ENCODE results near the gene ADARB1. TPM values are rescaled to one million over a fixed set of nuclear protein-coding genes. Genes with fewer than 3 reads are reported as not detected.

ADARB1 gene
- total RNA-seq, 2 donors from 2014 or later: 28.7 to 38.5 TPM

DNA sequence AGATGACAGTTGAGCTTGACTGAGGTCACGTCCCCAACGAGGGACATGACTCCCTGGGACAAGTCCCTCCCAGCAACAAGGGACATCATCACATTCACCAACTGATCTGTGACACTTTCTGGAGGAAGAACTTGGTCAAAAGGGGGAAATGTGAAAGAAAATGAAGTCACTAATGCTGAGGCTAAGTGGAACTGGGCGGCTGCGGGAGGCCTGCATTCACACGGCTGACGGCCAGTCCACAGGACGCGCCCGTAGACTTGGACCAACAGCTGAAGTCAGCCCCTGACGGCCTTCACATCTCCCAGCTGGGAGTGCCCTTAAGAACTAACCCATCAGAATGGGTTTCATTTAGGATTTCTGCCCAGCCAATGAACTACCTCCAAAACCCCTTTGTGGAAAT is 186.7 kb downstream of the ADARB1 start:
- DNase-seq (ENCODE audit: low spot score): no peak
- Mint-ChIP-seq H3K36me3 (no peaks in the 10 kb centered on the region), H3K27me3 (peaks cover 0 to 12% of the 10 kb centered on the region in 2 donors), H3K4me3 (no peak overlapping the region), H3K4me1 (ENCODE audit: low read depth in 2 of 2) (peaks cover 6 to 19% of the 10 kb centered on the region in 2 donors), H3K9me3 (no peaks in the 10 kb centered on the region), H3K27ac (no peak overlapping the region)
- ATAC-seq: no peak

DNA sequence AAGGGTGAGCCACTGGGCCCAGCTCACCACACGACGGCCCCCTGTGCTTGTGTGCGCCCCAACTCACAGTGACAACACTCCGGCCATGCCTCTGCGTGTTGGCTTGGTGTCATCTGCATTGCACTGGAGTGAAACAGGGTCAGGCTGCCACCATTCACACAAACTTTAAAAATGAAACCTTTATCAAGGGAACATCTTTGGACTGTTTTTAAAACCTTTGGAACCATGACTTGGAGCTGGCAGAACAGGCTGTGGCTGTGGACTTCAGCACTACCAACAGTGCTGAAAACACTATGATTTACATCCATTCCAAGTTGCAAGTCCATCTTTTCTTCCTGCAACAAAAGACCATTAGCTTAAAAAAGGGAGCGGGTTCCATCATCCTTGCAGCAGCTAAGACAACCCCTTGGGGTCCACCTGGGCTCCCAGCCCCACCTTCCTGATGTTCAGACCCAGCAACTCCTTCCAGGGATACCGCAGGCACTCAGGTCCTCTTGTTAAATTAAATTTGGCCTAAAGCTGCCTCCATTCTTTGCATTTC is 187.7 kb downstream of the ADARB1 start:
- H3K27ac Mint-ChIP-seq: no peak overlapping the region
- no peak overlapping the region for H3K4me3 Mint-ChIP-seq
- peaks cover 16 to 22% of the 10 kb centered on the region in 2 donors for H3K4me1 Mint-ChIP-seq (ENCODE audit: low read depth in 2 of 2)
- peaks cover 0 to 12% of the 10 kb centered on the region in 2 donors for H3K27me3 Mint-ChIP-seq
- H3K9me3 Mint-ChIP-seq: no peaks in the 10 kb centered on the region
- DNase-seq (ENCODE audit: low spot score) (no peak), ATAC-seq (no peak)
- H3K36me3 Mint-ChIP-seq: no peaks in the 10 kb centered on the region

DNA sequence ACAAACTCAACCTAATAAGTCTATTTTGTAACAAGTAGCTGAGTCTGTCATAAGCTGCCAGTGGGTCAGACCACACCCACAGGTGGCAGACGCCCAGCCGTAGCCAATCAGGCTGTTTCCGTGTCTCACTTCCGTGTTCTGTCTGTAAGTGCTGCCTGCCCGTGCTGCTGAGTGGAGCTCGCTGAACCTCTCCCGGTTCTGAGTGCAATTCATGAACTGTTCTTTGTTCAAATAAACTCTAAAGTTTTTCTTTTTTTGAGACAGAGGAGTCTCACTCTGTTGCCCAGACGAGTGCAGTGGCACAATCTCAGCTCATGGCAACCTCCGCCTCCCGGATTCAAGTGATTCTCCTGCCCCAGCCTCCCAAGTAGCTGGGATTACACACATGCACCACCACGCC is 188.2 kb downstream of the ADARB1 start:
- Mint-ChIP-seq H3K36me3 (no peaks in the 10 kb centered on the region), H3K9me3 (no peaks in the 10 kb centered on the region), H3K27ac (no peak overlapping the region), H3K4me1 (ENCODE audit: low read depth in 2 of 2) (peaks cover 19 to 23% of the 10 kb centered on the region in 2 donors), H3K4me3 (no peak overlapping the region), H3K27me3 (peaks cover 0 to 12% of the 10 kb centered on the region in 2 donors)
- ATAC-seq (no peak), DNase-seq (ENCODE audit: low spot score) (no peak)

DNA sequence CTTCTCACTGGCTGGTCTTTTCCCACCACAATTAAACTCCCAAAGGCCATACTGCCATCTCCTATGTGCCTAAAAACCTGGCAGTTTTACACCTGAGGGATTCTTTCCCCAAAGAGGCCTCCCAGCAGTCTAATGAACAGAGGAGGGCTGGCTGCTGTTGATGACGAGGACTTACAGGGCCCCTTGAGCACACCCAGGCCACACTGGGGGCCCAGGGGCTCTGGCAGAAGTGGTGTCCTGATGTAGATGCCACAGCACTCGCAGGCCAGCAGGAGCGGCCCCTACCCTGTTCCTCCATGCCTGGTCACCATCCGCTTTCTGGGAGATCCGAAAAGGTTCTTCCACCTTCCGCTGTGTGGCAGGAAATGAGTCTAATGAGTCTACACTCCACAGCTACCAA is 189.2 kb downstream of the ADARB1 start:
- Mint-ChIP-seq H3K4me3 (no peak overlapping the region), H3K36me3 (no peaks in the 10 kb centered on the region), H3K27me3 (peaks cover 0 to 8% of the 10 kb centered on the region in 2 donors), H3K9me3 (no peaks in the 10 kb centered on the region), H3K27ac (no peak overlapping the region), H3K4me1 (ENCODE audit: low read depth in 2 of 2) (peaks cover 19 to 27% of the 10 kb centered on the region in 2 donors)
- no peak for ATAC-seq
- no peak for DNase-seq (ENCODE audit: low spot score)

DNA sequence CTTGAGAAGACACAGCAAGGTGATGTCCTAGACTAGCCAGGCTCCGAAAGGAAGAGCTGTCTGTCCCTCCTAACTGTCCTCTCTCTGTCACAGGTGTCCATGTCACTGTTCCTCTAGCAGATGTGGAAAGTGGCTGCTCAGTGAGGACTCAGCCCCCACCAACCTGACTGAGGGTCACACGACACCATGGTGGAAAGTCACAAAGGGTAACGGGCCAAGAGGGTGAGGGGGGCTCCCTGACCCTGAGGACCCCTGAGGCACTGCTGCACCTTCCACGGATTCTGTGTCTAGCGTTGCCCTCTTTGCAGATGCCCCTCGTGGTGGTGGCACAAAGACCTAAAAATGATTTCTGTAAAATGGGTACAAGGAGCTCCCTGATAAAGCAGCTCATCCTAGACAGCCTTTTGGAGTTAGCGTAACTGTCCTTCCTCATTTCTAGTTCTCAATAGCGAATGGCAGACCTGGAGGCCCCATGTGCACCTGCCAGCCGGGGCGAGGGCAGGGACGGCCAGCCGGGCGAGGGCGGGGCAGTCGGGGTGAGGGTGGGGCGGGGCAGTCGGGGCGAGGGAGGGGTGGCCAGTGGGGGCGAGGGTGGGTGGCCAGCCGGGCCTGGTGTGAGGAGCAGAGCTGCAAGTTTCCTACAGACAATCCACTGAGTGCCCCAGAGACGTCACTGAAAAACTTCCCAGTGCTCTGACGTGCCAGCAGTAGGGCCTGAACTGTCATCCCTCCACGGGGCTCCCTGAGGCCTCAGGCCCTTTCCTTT is 189.9 kb downstream of the ADARB1 start:
- Mint-ChIP-seq H3K9me3 (no peaks in the 10 kb centered on the region), H3K27me3 (peaks cover 0 to 2% of the 10 kb centered on the region in 2 donors), H3K27ac (no peak overlapping the region), H3K4me3 (no peak overlapping the region), H3K36me3 (no peaks in the 10 kb centered on the region), H3K4me1 (ENCODE audit: low read depth in 2 of 2) (peaks cover 19 to 27% of the 10 kb centered on the region in 2 donors)
- ATAC-seq (no peak), DNase-seq (ENCODE audit: low spot score) (no peak)

DNA sequence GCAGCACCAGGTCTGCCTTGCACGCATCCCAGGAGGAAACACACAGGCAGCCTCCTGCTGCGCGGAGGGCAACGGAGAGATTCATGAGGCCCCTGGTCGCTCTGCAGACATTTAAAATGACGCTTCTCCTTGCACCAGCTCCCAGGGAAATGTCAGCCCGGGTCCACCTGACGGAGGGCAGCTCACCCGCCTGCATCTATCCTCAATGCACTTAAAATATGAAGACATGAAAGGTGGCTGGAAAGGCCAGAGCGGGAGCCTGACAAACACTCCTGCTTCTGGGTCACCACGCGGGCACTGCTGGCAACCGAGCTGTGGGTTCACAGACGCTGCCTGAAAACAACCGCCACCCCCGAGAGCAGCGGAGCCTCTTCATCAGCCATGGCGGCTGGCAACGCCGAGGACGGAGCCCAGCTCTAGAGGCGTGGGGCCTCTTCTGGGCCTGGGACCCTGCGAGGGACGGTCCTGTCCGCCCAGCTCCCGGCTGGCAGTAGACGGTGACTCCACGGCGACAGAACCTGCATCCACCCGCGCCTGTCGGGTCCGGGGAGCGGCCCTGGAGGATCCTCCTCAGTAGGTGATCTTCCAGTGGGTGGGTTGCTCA is 190.6 kb downstream of the ADARB1 start:
- Mint-ChIP-seq H3K9me3 (no peaks in the 10 kb centered on the region), H3K4me1 (ENCODE audit: low read depth in 2 of 2) (peaks cover 19 to 27% of the 10 kb centered on the region in 2 donors), H3K27ac (no peak overlapping the region), H3K36me3 (no peaks in the 10 kb centered on the region), H3K27me3 (peaks cover 0 to 2% of the 10 kb centered on the region in 2 donors), H3K4me3 (no peak overlapping the region)
- no peak for DNase-seq (ENCODE audit: low spot score)
- ATAC-seq: no peak

DNA sequence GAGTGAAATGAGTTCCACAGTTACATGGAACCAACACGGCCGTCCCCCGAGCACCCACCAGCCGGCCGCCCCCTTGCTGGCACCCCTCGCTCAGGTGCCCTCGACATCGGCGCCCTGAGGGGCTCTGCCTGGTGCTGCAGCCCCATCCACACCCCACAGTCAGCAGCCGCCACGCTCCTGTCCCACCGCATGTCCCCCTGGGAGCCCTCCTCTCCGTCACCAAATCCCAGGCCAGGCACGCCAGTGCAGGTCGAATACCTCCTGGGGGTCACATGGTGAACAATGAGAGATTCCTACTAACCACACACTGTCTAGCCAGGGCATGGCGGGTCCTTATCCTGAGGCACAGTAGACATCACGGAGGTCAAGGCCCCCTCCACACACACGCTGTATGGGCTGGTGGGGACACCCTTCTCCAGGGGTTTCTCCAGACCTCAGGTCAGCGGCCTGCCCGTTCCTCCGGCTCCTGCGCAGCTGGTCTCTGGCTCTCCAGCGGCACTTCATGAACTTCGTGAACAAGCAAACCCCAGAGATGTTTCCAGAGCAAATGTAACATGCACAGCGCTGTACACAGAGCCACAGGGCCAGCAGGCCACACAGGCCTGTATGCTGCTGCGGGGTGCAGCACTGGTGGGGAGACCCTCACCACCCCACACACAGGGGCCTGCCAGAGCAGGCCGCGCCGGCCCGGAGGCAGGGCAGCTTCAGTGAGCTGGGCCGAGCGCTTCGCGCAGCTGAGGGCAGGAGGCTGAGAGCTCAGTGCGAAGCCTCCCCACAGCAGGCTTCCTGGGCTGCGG is 191.5 kb downstream of the ADARB1 start:
- DNase-seq (ENCODE audit: low spot score) (no peak), ATAC-seq (no peak)
- Mint-ChIP-seq H3K27ac (no peak overlapping the region), H3K36me3 (no peaks in the 10 kb centered on the region), H3K4me3 (no peak overlapping the region), H3K9me3 (peaks cover 2% of the 10 kb centered on the region), H3K4me1 (ENCODE audit: low read depth in 2 of 2) (peaks cover 19 to 27% of the 10 kb centered on the region in 2 donors), H3K27me3 (peaks cover 0 to 2% of the 10 kb centered on the region in 2 donors)

DNA sequence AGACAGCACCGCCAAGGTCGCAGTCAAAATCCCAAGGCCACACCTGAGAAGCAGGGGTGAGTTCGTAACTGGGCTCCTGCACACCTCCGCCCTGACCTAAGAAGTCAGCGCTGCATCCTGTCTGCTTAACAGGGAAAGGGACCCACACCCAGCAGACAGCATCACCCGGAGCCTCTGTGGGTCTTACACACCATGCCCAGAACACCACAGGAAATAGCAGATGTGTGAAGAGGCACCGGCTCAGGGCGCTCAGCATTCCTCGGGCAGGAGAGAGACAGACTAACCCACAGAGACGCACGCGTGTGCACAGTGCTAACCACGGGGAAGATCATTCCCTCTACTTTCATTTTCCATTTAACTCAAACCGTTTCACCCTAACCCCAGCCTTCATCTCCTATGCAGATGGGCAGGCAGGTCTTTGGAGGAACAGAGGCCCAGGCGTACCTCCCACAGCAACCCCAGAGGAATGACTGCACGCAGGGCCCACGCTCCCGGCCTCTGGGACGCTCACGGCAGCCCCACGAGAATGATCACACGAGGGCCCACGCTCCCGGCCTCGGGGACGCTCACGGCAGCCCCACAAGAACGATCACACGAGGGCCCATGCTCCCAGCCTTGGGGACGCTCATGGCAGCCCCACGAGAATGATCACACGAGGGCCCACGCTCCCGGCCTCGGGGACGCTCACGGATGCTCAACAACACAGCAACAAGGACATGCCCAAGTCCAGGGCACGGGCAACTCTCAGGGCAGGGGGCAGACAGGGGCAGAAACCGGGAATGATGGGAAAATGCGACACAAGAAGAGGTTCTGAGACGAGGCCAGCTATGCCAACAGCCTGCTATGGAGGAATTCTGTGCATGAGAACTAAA is 192.4 kb downstream of the ADARB1 start:
- peaks cover 19 to 27% of the 10 kb centered on the region in 2 donors for H3K4me1 Mint-ChIP-seq (ENCODE audit: low read depth in 2 of 2)
- no peak overlapping the region for H3K27ac Mint-ChIP-seq
- peaks cover 8% of the 10 kb centered on the region for H3K9me3 Mint-ChIP-seq
- peak overlapping the region; percentile 26 for H3K4me3 Mint-ChIP-seq
- DNase-seq (ENCODE audit: low spot score): peak; percentile 90
- H3K36me3 Mint-ChIP-seq: no peaks in the 10 kb centered on the region
- peaks cover 0 to 2% of the 10 kb centered on the region in 2 donors for H3K27me3 Mint-ChIP-seq
- ATAC-seq: peak; percentile 99

DNA sequence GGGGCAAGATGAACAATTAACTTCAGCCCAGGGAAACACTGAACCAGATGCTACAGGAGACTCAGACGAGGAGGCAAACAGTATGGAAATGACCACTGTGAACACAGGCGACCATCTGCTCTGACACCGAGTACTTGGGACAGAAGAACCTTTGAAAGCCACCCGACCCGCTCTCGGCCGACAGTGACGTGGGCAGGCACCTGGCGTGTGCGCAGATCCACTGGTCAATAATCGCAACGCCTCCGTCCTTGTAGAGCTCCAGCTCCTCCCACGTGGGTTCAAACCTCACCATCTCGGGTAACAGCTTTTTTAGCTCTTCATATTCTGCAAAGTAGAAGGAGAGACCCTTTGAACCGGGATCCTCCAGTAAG is 193.0 kb downstream of the ADARB1 start:
- ATAC-seq (no peak), DNase-seq (ENCODE audit: low spot score) (no peak)
- Mint-ChIP-seq H3K36me3 (no peaks in the 10 kb centered on the region), H3K4me3 (no peak overlapping the region), H3K4me1 (ENCODE audit: low read depth in 2 of 2) (peaks cover 19 to 27% of the 10 kb centered on the region in 2 donors), H3K27ac (no peak overlapping the region), H3K9me3 (peaks cover 8% of the 10 kb centered on the region), H3K27me3 (peaks cover 0 to 2% of the 10 kb centered on the region in 2 donors)

DNA sequence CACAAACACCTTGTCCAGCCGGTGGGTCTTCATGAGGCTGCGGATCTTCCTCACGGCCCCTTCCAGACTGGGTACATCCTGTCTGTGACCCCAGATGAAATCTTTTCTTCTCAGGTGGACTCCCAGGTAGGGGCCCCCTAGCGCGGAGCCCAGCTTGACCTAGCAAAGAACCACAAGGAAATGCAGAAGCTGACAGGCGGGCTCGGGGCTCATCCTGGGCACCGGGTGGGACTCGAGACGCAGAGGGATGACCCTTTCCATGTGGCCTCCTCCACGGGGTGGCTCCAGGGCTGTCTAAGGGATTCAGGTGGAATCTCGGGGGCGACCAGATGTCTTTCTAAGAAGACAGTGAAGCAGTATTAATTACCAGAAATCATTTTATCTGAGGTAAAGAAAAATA is 195.5 kb downstream of the ADARB1 start:
- DNase-seq (ENCODE audit: low spot score): no peak
- H3K4me3 Mint-ChIP-seq: no peak overlapping the region
- ATAC-seq: no peak

DNA sequence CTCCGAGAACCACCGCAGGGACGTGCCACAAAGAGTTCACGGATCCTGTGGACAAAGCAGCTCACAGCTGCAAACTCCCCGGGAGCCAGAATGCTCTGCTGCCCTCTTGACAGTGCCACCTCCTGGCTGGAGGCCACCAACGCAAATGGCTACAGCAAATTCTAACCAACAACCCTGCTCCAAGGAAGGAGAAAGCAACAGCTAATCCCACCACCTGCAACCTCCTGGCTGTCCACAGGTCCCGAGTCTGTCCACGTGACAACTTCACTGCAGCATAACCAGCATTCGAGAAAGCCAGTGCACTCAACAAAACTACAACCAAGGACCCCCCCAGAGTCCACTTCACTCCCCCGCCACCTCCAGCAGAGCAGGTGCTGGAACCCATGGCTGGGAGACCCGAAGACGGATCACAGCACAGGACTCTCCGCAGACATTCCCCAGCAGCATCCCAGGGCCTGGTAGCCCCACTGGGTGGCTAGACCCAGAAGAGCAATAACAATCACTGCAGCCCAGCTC is 196.0 kb downstream of the ADARB1 start:
- Mint-ChIP-seq H3K27me3 (no peaks in the 10 kb centered on the region), H3K36me3 (no peaks in the 10 kb centered on the region), H3K9me3 (peaks cover 8% of the 10 kb centered on the region), H3K27ac (no peak overlapping the region), H3K4me3 (no peak overlapping the region), H3K4me1 (ENCODE audit: low read depth in 2 of 2) (peaks cover 19 to 22% of the 10 kb centered on the region in 2 donors)
- ATAC-seq (no peak), DNase-seq (ENCODE audit: low spot score) (no peak)

More for the DNA sequence above, 195.5 kb downstream of the ADARB1 start:
- peaks cover 19 to 22% of the 10 kb centered on the region in 2 donors for H3K4me1 Mint-ChIP-seq (ENCODE audit: low read depth in 2 of 2)
- H3K9me3 Mint-ChIP-seq: peaks cover 8% of the 10 kb centered on the region
- no peaks in the 10 kb centered on the region for H3K36me3 Mint-ChIP-seq
- no peak overlapping the region for H3K27ac Mint-ChIP-seq
- H3K27me3 Mint-ChIP-seq: no peaks in the 10 kb centered on the region

Measured in natural killer cell treated with Interleukin-12 subunit alpha and Interleukin-12 subunit beta and Interleukin-15 and Interleukin-18, amount 100 ng/mL, for 72 hours (primary cell).